ENCODE results near the gene TRAPPC2L.

TRAPPC2L gene

GRCh38 chr16:88827727-88828126 is 29.2 kb upstream of the TRAPPC2L start:
- TF ChIP-seq CEBPB (IDR thresholded peaks at IDR 0.05): no peak
- no peak for TF ChIP-seq TCF12 (IDR thresholded peaks at IDR 0.05; ENCODE audit: low read depth)
- no peak for TF ChIP-seq CREB1 (IDR thresholded peaks at IDR 0.05; ENCODE audit: low read depth)
- TF ChIP-seq TEAD4 (IDR thresholded peaks at IDR 0.05): no peak
- TF ChIP-seq EGR1 (IDR thresholded peaks at IDR 0.05): no peak
- TF ChIP-seq REST (IDR thresholded peaks at IDR 0.05; ENCODE audit: low read depth): no peak
- TF ChIP-seq FOXM1 (IDR thresholded peaks at IDR 0.05; ENCODE audit: borderline replicate concordance, low read depth): no peak
- TF ChIP-seq EP300 (IDR thresholded peaks at IDR 0.05; ENCODE audit: borderline replicate concordance): no peak
- TF ChIP-seq YY1 (IDR thresholded peaks at IDR 0.05; ENCODE audit: low read depth): no peak
- TF ChIP-seq ZBTB7A (IDR thresholded peaks at IDR 0.05; ENCODE audit: low read depth): no peak
- no peak for TF ChIP-seq NFIC (IDR thresholded peaks at IDR 0.05)
- no peak for TF ChIP-seq MAX (IDR thresholded peaks at IDR 0.05)
- TF ChIP-seq TAF1 (IDR thresholded peaks at IDR 0.05; ENCODE audit: low read depth): no peak
- TF ChIP-seq RAD21 (IDR thresholded peaks at IDR 0.05; ENCODE audit: low read depth): no peak
- TF ChIP-seq USF1 (IDR thresholded peaks at IDR 0.05): no peak

GRCh38 chr16:88828711-88829110 is 28.2 kb upstream of the TRAPPC2L start:
- TF ChIP-seq CREB1 (IDR thresholded peaks at IDR 0.05; ENCODE audit: low read depth) (no peak), TAF1 (IDR thresholded peaks at IDR 0.05; ENCODE audit: low read depth) (no peak), RAD21 (IDR thresholded peaks at IDR 0.05; ENCODE audit: low read depth) (no peak), ZBTB7A (IDR thresholded peaks at IDR 0.05; ENCODE audit: low read depth) (no peak), REST (IDR thresholded peaks at IDR 0.05; ENCODE audit: low read depth) (no peak), CEBPB (IDR thresholded peaks at IDR 0.05) (no peak), EP300 (IDR thresholded peaks at IDR 0.05; ENCODE audit: borderline replicate concordance) (no peak), TCF12 (IDR thresholded peaks at IDR 0.05; ENCODE audit: low read depth) (no peak), EGR1 (IDR thresholded peaks at IDR 0.05) (no peak), NFIC (IDR thresholded peaks at IDR 0.05) (no peak), USF1 (IDR thresholded peaks at IDR 0.05) (no peak), YY1 (IDR thresholded peaks at IDR 0.05; ENCODE audit: low read depth) (no peak), FOXM1 (IDR thresholded peaks at IDR 0.05; ENCODE audit: borderline replicate concordance, low read depth) (no peak), MAX (IDR thresholded peaks at IDR 0.05) (no peak), TEAD4 (IDR thresholded peaks at IDR 0.05) (no peak)

- no peak for TF ChIP-seq CEBPB (IDR thresholded peaks at IDR 0.05)
- no peak for TF ChIP-seq USF1 (IDR thresholded peaks at IDR 0.05)
- no peak for TF ChIP-seq TAF1 (IDR thresholded peaks at IDR 0.05; ENCODE audit: low read depth)
- no peak for TF ChIP-seq NFIC (IDR thresholded peaks at IDR 0.05)
- no peak for TF ChIP-seq RAD21 (IDR thresholded peaks at IDR 0.05; ENCODE audit: low read depth)
- TF ChIP-seq MAX (IDR thresholded peaks at IDR 0.05): no peak
- TF ChIP-seq YY1 (IDR thresholded peaks at IDR 0.05; ENCODE audit: low read depth): no peak
- no peak for TF ChIP-seq ZBTB7A (IDR thresholded peaks at IDR 0.05; ENCODE audit: low read depth)
- TF ChIP-seq EGR1 (IDR thresholded peaks at IDR 0.05): no peak
- no peak for TF ChIP-seq REST (IDR thresholded peaks at IDR 0.05; ENCODE audit: low read depth)
- TF ChIP-seq TEAD4 (IDR thresholded peaks at IDR 0.05): no peak
- TF ChIP-seq CREB1 (IDR thresholded peaks at IDR 0.05; ENCODE audit: low read depth): no peak
- no peak for TF ChIP-seq TCF12 (IDR thresholded peaks at IDR 0.05; ENCODE audit: low read depth)
- no peak for TF ChIP-seq FOXM1 (IDR thresholded peaks at IDR 0.05; ENCODE audit: borderline replicate concordance, low read depth)
- TF ChIP-seq EP300 (IDR thresholded peaks at IDR 0.05; ENCODE audit: borderline replicate concordance): no peak
Observed at GRCh38 chr16:88830258-88830657, 26.7 kb upstream of the TRAPPC2L start.
